Glomerular endothelial cell (primary cell): ENCODE measurements around the gene NUP155. TPM values are rescaled to one million over a fixed set of nuclear protein-coding genes. Genes with fewer than 3 reads are reported as not detected.
"Not testable (repeated sequence)": the region's sequence is repeated elsewhere in the genome, so short reads cannot be mapped to it uniquely, and the experiment has no call there.

Experiments
- DNase-seq: peaks from one replicate; pipeline ENCODE4 v3.0.0-alpha.2; 2011; ENCODE audit warnings: low read depth, low spot score; ENCODE audit errors: extremely low read depth
- total RNA-seq: library from RNA; depleted of rRNA; stranded (reverse); fragments of >200 nt; gene quantifications from 2 replicates; pipeline ENCODE4 v1.2.3, GENCODE V29; 2015

The NUP155 gene
- total RNA-seq, result 22.2 and 24.2 TPM in 2 replicates

GRCh38 chr5:37370864-37371726 is at the start of gene NUP155:
Gene NUP155 (minus strand): TSS chr5:37371106. CDS start chr5:37370977, 129 bp downstream.
- DNase-seq, result peak; percentile 90

DNA sequence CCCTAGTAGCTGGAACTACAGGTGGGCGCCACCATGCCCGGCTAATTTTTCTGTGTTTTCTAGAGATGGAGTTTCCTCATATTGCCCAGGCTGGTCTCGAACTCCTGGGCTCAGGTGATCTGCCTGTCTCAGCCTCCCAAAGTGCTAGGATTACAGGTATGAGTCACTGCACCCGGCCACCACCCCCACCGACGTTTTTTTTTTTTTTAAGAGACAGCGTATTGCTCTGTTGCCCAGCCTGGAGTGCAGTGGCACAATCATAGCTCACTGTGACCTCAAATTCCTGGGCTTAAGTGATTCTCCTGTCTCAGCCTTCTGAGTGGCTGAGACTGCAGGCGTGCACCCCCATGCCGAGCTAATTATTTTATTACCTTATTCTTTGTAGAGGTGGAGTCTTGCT is 46.4 kb upstream of the NUP155 start:
- no peak for DNase-seq

DNA sequence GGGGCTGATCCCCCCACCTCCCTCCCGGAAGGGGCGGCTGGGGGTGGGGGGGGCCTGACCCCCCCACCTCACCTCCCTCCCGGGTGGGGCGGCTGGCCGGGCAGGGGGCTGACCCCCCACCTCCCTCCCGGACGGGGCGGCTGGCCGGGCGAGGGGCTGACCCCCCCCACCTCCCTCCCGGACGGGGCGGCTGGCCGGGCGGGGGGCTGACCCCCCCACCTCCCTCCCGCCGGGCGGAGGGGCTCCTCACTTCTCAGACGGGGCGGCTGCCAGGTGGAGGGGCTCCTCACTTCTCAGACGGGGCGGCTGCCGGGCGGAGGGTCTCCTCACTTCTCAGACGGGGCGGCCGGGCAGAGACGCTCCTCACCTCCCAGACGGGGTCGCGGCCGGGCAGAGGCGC is 44.5 kb upstream of the NUP155 start:
- not testable (repeated sequence) for DNase-seq

DNA sequence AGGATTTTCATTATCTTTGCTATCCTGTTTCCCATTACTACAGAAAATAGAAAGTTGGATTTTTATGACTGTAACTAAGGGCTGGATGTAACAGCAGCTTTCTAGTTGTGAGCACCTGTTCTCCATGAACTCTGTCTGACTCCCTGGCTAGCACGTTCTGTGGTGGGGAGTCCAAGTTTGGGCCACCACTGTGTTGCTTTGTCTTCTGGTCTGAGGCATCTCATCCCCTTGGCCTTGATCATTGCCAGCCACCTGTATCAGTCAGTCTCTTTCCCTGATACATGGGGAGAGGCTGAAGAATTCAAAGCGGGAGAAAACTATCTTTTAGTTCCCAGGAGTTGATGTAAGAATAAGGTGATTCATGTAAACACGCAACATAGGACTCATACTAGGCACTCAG is 41.6 kb upstream of the NUP155 start:
- DNase-seq, result no peak

- DNase-seq, result no peak
Observed at GRCh38 chr5:37400501-37400900, 29.6 kb upstream of the NUP155 start.

DNA sequence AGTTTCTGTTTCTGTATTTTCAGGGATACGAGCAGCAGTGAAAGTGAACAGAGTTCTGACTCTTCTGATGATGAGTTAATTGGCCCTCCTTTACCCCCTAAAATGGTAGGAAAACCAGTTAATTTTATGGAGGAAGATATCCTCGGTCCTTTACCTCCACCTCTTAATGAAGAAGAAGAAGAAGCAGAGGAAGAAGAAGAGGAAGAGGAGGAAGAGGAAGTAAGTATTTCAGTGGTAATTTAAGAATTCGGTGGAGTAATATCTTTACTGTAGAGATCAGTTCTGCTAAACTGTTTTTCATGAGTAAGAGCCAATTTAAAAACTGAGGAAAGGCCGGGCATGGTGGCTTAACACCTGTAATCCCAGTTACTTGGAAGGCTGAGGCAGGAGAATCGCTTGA is 25.4 kb upstream of the NUP155 start:
- DNase-seq, result no peak

- no peak for DNase-seq
Observed at GRCh38 chr5:37391591-37391990, 20.7 kb upstream of the NUP155 start.

- peak; percentile 50 for DNase-seq
Observed at GRCh38 chr5:37379100-37379628, 8.3 kb upstream of the NUP155 start, which contains the start of gene WDR70. Gene WDR70 (plus strand): TSS chr5:37379318. CDS start chr5:37379368, 50 bp downstream.

DNA sequence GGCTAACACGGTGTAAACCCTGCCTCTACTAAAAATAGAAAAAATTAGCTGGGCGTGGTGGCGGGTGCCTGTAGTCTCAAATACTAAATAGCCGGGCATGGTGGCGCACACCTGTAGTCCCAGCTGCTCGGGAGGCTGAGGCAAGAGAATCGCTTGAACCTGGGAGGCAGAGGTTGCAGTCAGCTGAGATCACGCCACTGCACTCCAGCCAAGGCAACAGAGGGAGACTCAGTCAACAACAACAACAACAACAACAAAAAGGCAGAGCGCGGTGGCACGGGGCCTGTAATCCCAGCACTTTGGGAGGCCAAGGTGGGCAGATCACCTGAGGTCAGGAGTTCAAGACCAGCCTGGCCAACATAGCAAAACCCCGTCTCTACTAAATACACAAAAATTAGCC is 7.2 kb upstream of the NUP155 start:
- DNase-seq, result not testable (repeated sequence)

GRCh38 chr5:37375091-37375490 is 4.2 kb upstream of the NUP155 start:
- DNase-seq, result no peak

DNA sequence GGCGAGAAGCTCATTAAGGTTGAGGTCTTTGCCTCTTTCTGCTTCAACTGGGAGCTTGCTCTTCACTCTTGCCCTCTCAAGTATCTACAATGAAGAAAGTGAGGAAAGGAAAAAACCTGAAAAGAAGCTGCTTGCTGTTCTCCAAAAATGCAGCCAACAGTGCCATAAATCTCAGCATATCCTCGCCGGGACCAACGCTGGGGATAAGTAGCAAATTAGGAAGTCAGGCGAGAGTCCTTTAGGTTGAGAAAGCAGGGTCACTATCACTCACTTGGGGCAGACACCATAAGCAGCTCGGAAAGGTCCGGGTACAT is 399 bp downstream of the NUP155 start:
- DNase-seq, result no peak

GRCh38 chr5:37355161-37355560 is 15.7 kb downstream of the NUP155 start:
- DNase-seq, result no peak

DNA sequence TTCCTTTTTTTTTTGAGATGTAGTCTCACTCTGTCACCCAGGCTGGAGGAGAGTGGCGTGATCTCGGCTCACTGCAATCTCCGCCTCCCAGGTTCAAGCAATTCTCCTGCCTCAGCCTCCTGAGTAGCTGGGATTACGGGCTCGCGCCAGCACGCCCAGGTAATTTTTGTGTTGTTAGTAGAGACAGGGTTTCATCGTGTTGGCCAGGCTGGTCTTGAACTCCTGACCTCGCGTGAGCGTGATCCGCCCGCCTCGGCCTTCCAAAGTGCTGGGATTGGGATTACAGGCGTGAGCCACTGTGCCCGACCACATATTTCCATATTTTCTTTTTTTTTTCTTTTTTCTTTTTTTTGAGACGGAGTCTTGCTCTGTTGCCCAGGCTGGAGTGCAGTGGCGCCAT is 28.2 kb downstream of the NUP155 start:
- DNase-seq, result not testable (repeated sequence)

GRCh38 chr5:37334754-37335153 is 36.2 kb downstream of the NUP155 start:
- not testable (repeated sequence) for DNase-seq

DNA sequence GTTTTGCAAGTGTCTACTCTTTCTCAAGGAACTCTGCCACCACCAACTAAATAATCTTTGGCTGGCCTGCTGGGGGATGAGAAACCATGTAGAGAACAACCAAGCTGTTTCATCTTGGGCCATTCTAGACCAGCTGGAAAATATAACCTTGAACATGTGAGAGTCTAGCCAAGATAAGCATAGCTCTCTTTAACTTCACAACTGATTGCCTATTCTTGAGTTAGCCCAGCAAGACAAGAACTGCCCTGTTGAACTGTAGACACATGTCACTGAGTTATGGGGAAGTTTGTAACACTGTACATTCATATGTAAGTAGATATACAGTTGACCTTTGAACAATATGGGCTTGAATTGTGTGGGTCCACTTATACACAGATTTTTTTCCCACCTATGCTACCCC is 44.4 kb downstream of the NUP155 start:
- no peak for DNase-seq

GRCh38 chr5:37323607-37324006 is 47.3 kb downstream of the NUP155 start:
- no peak for DNase-seq

DNA sequence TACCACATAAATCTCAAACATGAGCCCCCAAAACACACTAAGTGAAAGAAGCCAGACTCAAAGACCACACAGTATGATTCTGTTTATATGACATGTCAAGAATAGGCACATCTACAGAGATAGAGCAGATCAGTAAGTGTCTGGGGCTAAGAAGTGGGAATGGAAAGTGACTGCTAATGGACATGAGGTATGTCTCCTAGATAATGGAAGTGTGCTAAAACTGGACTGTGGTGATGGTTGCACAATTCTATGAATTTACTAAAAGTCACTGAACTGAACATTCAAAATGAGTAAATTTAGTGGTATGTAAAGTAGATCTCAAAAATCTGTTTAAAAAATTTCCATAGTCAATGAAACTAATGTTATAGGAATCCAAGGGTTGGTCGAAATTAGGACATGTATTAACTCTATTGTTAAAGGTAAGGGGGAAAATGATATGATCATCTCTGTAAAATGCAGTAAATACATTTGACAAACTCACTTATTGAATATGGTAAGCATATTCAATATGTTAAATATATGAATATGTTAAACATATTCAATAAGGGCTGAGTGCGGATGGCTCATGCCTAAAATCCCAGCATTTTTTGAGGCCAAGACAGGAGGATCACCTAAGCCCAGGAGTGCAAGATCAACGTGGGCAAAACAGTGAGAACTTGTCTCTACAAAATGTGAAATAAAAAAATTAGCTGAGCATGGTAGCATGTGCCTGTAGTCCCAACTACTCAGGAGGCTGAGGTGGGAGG is 51.7 kb downstream of the NUP155 start:
- no peak for DNase-seq

- no peak for DNase-seq
Observed at GRCh38 chr5:37316027-37316426, 54.9 kb downstream of the NUP155 start.

DNA sequence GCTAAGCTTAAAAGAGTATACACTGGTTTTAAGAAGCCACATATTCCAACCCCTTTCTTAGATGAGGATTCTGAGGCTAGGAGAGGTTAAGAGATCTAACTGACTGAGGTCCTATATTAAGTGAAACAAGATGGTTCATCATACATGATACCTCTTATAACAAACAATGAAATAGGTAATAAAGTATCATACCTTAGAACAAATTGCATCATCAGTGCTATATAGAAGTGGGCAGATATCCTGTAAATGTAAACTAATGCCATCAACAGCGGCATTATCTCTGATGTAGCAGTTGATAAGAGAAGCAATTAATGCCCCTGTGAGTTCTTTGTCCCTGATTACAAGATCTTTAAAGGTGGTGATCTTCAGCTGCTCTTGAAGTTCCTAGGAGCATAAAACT is 60.5 kb downstream of the NUP155 start:
- DNase-seq, result no peak

DNA sequence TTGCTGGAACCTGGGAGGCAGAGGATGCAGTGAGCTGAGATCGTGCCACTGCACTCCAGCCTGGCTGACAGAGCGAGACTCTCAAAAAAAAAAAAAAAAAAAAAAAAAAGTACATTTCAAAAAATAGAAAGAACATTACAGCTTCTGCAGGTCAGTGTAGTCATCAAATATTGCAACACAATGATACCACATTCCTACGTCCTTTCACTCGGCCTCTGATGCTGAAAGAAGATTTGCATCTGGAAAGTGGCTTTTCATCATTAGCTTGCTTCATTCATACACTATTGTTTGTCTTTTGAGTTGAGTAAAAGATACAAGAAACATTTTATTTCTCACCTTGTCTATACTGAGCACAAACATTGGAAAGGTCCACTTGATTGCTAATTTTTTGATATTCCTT is 62.1 kb downstream of the NUP155 start:
- DNase-seq, result no peak

GRCh38 chr5:37304888-37305287 is 66.0 kb downstream of the NUP155 start:
- no peak for DNase-seq

DNA sequence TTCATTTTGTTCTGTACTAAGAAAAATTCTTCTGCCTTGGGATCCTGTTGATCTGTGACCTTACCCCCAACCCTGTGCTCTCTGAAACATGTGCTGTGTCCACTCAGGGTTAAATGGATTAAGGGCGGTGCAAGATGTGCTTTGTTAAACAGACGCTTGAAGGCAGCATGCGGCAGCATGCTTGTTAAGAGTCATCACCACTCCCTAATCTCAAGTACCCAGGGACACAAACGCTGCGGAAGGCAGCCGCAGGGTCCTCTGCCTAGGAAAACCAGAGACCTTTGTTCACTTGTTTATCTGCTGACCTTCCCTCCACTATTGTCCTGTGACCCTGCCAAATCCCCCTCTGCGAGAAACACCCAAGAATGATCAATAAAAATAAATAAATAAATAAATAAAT is 74.6 kb downstream of the NUP155 start:
- DNase-seq, result not testable (repeated sequence)
